Body of pancreas (tissue), 4 donors: Measurements from ENCODE around the gene PRF1.

Experiments
- CTCF ChIP-seq, 7 experiments: fragments of 450-650 bp in 4 of 7; fragments of 200-600 bp in 3 of 7; sonication (generic) in 3 of 7; IDR thresholded peaks; one replicate each; pipeline ENCODE4 v1.5.1; 2016 to 2019; ENCODE audit warnings: antibody characterized with exemption in 7 of 7
- POLR2A ChIP-seq, 3 donors: fragments of 450-650 bp; IDR thresholded peaks; one replicate each; pipeline ENCODE4 v1.6.1; 2016; ENCODE audit warnings: antibody characterized with exemption in 3 of 3, mild to moderate bottlenecking in 2 of 3

GRCh38 chr10:70562036-70562755, 40.3 kb downstream of the PRF1 start:
- TF ChIP-seq CTCF (IDR thresholded peaks at IDR 0.05), result no peak
- TF ChIP-seq POLR2A (IDR thresholded peaks at IDR 0.05), result no peak
